ENCODE results near the gene ENTREP1.

DNA sequence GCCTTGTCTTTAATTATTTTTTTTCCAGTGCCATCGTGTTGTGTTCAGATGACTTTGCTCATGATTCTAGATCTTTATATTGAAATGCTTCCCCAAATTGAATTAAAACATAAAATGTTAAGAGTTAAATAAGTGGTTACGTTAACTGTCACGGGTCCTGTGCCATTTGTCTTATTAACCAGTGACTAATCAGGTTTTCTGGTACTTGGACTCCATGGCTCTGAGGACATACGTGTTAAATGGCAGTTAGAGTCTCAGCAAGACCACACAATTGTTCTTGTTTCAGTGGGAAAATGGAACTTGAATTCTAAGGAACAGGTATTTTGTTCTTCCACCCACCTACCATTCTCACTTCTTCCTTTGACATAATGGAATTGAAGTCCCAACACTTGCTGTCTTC lies 32.8 kb downstream of the ENTREP1 start:
- TF ChIP-seq, protein P1, sequence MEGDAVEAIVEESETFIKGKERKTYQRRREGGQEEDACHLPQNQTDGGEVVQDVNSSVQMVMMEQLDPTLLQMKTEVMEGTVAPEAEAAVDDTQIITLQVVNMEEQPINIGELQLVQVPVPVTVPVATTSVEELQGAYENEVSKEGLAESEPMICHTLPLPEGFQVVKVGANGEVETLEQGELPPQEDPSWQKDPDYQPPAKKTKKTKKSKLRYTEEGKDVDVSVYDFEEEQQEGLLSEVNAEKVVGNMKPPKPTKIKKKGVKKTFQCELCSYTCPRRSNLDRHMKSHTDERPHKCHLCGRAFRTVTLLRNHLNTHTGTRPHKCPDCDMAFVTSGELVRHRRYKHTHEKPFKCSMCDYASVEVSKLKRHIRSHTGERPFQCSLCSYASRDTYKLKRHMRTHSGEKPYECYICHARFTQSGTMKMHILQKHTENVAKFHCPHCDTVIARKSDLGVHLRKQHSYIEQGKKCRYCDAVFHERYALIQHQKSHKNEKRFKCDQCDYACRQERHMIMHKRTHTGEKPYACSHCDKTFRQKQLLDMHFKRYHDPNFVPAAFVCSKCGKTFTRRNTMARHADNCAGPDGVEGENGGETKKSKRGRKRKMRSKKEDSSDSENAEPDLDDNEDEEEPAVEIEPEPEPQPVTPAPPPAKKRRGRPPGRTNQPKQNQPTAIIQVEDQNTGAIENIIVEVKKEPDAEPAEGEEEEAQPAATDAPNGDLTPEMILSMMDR (IDR thresholded peaks at IDR 0.05): no peak
- no peak for TF ChIP-seq POLR2A (IDR thresholded peaks at IDR 0.05)
